GM23338 (cell line): ENCODE results near the gene CIC. TPM values are rescaled to one million over a fixed set of nuclear protein-coding genes. Genes with fewer than 3 reads are reported as not detected.

Experiments
- ATAC-seq: fragments of 200-7000 bp; cut with Tn5 transposase; 3 replicates; pipeline ENCODE4 v1.9.1; 2020
- DNase-seq: peaks from one replicate; pipeline ENCODE4 v3.0.0-alpha.2; 2015; ENCODE audit warnings: low spot score
- H2AFZ ChIP-seq: fragments of 200-600 bp; sonication (generic); 2 replicates; pipeline ENCODE4 v1.8.0; 2016; ENCODE audit warnings: antibody characterized with exemption, mild to moderate bottlenecking, moderate library complexity
- H3F3A ChIP-seq: fragments of 200-600 bp; sonication (generic); replicated peaks from 2 replicates; pipeline ENCODE4 v1.8.0; 2017; ENCODE audit warnings: antibody characterized with exemption, mixed run types, low read depth
- H3K27ac ChIP-seq: fragments of 200-600 bp; sonication (generic); 2 replicates; pipeline ENCODE4 v1.6.1; 2016; ENCODE audit warnings: low read depth
- H3K27me3 ChIP-seq: fragments of 200-600 bp; sonication (generic); 2 replicates; pipeline ENCODE4 v1.8.0; 2016; ENCODE audit warnings: mild to moderate bottlenecking, mixed run types, moderate library complexity; ENCODE audit not compliant: insufficient read depth
- H3K36me3 ChIP-seq: fragments of 200-600 bp; sonication (generic); 2 replicates; pipeline ENCODE4 v1.8.0; 2016; ENCODE audit warnings: mild to moderate bottlenecking; ENCODE audit not compliant: insufficient read depth
- H3K4me1 ChIP-seq: fragments of 200-600 bp; sonication (generic); 2 replicates; pipeline ENCODE4 v1.8.0; 2016; ENCODE audit warnings: mild to moderate bottlenecking, moderate library complexity; ENCODE audit not compliant: insufficient read depth
- H3K4me2 ChIP-seq: fragments of 200-600 bp; sonication (generic); 2 replicates; pipeline ENCODE4 v1.7.1; 2017; ENCODE audit warnings: mixed run types
- H3K4me3 ChIP-seq: fragments of 200-600 bp; sonication (generic); 2 replicates; pipeline ENCODE4 v1.6.1; 2016; ENCODE audit warnings: mixed run types
- H3K79me2 ChIP-seq: fragments of 200-600 bp; sonication (generic); replicated peaks from 2 replicates; pipeline ENCODE4 v1.8.0; 2017; ENCODE audit warnings: mild to moderate bottlenecking; ENCODE audit not compliant: insufficient read depth
- H3K9me2 ChIP-seq: fragments of 200-600 bp; sonication (generic); 2 replicates; pipeline ENCODE4 v1.8.0; 2017; ENCODE audit not compliant: insufficient read depth
- H4K20me1 ChIP-seq: fragments of 200-600 bp; sonication (generic); replicated peaks from 2 replicates; pipeline ENCODE4 v1.8.0; 2017; ENCODE audit warnings: mild to moderate bottlenecking; ENCODE audit not compliant: insufficient read depth
- H3K27ac Mint-ChIP-seq: 2 replicates; pipeline ENCODE4 v1.8.0; 2020; ENCODE audit warnings: inconsistent platforms, mild to moderate bottlenecking, moderate library complexity, mixed read lengths
- H3K27me3 Mint-ChIP-seq: 3 replicates; pipeline ENCODE4 v1.8.0; 2022; ENCODE audit warnings: low read depth, mild to moderate bottlenecking, moderate library complexity, mixed read lengths, inconsistent platforms; ENCODE audit not compliant: insufficient read depth, poor library complexity
- H3K36me3 Mint-ChIP-seq: 3 replicates; pipeline ENCODE4 v1.8.0; 2021; ENCODE audit warnings: low read depth, mild to moderate bottlenecking, inconsistent platforms, moderate library complexity, mixed read lengths
- H3K4me1 Mint-ChIP-seq: 3 replicates; pipeline ENCODE4 v1.8.0; 2020; ENCODE audit warnings: mild to moderate bottlenecking, inconsistent platforms, mixed read lengths
- H3K4me3 Mint-ChIP-seq: 3 replicates; pipeline ENCODE4 v1.8.0; 2021; ENCODE audit warnings: moderate library complexity, mild to moderate bottlenecking, inconsistent platforms, mixed read lengths
- H3K9me3 Mint-ChIP-seq: 3 replicates; pipeline ENCODE4 v1.8.0; 2020; ENCODE audit warnings: moderate library complexity, mild to moderate bottlenecking, inconsistent platforms, mixed read lengths
- EZH2 ChIP-seq: fragments of 200-600 bp; sonication (generic); IDR thresholded peaks from one replicate; pipeline ENCODE4 v1.8.0; 2017; ENCODE audit warnings: antibody characterized with exemption, mild to moderate bottlenecking, low read depth; ENCODE audit not compliant: unreplicated experiment
- EZH2phosphoT487 ChIP-seq: fragments of 200-600 bp; sonication (generic); IDR thresholded peaks from one replicate; pipeline ENCODE4 v1.8.1; 2018; ENCODE audit warnings: antibody characterized with exemption; ENCODE audit not compliant: unreplicated experiment
- NANOG ChIP-seq: IDR thresholded peaks from 2 replicates; pipeline ENCODE4 v1.6.1; 2016; ENCODE audit warnings: antibody characterized with exemption, borderline replicate concordance
- ZNF331 ChIP-seq: fragments of 250-450 bp; sonication (Bioruptor Pico); IDR thresholded peaks from 2 replicates; pipeline ENCODE4 v1.5.0; 2020; ENCODE audit warnings: low read depth, mild to moderate bottlenecking, moderate library complexity
- polyA plus RNA-seq: library from polyadenylated mRNA; unstranded; fragments of >200 nt; fragmentation: Nextera tagmentation; extraction: Ambion mirVana; gene quantifications from 2 replicates; pipeline ENCODE4 v1.2.1, GENCODE V29; 2016
- total RNA-seq: library from RNA; depleted of rRNA; stranded (reverse); fragments of >200 nt; shearing (Covaris generic); gene quantifications from 2 replicates; pipeline ENCODE4 v1.2.3, GENCODE V29; 2014
- TF ChIP-seq, protein P1 (sequence below): IDR thresholded peaks from one replicate; pipeline ENCODE4 v1.6.1; 2018; ENCODE audit warnings: antibody characterized with exemption; ENCODE audit not compliant: unreplicated experiment
- TF ChIP-seq, protein P2 (sequence below): fragments of 250-450 bp; sonication (Bioruptor Pico); IDR thresholded peaks from 2 replicates; pipeline ENCODE4 v1.5.0; 2020; ENCODE audit warnings: mild to moderate bottlenecking, moderate library complexity

The CIC gene
- total and polyA plus RNA-seq, 2 experiments from 2014 or later, result 13.2 to 42.0 TPM

DNA sequence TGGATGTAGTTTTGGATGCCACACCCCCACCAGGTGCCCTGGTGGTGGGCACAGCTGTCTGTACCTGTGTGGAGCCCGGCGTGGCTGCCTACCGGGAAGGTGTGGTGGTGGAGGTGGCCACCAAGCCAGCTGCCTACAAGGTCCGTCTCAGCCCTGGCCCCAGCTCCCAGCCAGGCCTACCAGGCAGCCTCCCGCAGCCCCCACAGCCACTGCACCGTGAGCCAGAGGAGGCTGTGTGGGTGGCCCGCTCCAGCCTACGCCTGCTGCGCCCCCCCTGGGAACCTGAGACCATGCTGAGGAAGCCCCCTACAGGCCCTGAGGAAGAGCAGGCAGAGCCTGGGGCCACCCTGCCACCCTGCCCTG is 3.5 kb downstream of the CIC start:
- Mint-ChIP-seq H3K4me3 (no peak overlapping the region), H3K36me3 (peaks cover 13% of the 10 kb centered on the region; the same call in 2 of the 3 replicates)
- ATAC-seq, result no peak

More for the DNA sequence above, 3.5 kb downstream of the CIC start:
- H3K27ac ChIP-seq, result no peak overlapping the region
- 0 out of 2 replicates have a peak, but pooled peaks cover under 1% of the 10 kb centered on the region for H3F3A ChIP-seq
- peaks cover 7% of the 10 kb centered on the region; the same call in 1 of the 2 replicates for H3K4me1 ChIP-seq
- Mint-ChIP-seq H3K4me1 (peaks cover 25% of the 10 kb centered on the region), H3K27ac (no peak overlapping the region), H3K9me3 (no peaks in the 10 kb centered on the region; the same call in 2 of the 3 replicates), H3K27me3 (peaks cover 3% of the 10 kb centered on the region)
- no peak for TF ChIP-seq ZNF331
- no peak for TF ChIP-seq EZH2phosphoT487
- TF ChIP-seq NANOG, result no peak
- TF ChIP-seq, protein P1, sequence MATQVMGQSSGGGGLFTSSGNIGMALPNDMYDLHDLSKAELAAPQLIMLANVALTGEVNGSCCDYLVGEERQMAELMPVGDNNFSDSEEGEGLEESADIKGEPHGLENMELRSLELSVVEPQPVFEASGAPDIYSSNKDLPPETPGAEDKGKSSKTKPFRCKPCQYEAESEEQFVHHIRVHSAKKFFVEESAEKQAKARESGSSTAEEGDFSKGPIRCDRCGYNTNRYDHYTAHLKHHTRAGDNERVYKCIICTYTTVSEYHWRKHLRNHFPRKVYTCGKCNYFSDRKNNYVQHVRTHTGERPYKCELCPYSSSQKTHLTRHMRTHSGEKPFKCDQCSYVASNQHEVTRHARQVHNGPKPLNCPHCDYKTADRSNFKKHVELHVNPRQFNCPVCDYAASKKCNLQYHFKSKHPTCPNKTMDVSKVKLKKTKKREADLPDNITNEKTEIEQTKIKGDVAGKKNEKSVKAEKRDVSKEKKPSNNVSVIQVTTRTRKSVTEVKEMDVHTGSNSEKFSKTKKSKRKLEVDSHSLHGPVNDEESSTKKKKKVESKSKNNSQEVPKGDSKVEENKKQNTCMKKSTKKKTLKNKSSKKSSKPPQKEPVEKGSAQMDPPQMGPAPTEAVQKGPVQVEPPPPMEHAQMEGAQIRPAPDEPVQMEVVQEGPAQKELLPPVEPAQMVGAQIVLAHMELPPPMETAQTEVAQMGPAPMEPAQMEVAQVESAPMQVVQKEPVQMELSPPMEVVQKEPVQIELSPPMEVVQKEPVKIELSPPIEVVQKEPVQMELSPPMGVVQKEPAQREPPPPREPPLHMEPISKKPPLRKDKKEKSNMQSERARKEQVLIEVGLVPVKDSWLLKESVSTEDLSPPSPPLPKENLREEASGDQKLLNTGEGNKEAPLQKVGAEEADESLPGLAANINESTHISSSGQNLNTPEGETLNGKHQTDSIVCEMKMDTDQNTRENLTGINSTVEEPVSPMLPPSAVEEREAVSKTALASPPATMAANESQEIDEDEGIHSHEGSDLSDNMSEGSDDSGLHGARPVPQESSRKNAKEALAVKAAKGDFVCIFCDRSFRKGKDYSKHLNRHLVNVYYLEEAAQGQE, result no peak
- TF ChIP-seq EZH2, result no peak
- TF ChIP-seq, protein P2, sequence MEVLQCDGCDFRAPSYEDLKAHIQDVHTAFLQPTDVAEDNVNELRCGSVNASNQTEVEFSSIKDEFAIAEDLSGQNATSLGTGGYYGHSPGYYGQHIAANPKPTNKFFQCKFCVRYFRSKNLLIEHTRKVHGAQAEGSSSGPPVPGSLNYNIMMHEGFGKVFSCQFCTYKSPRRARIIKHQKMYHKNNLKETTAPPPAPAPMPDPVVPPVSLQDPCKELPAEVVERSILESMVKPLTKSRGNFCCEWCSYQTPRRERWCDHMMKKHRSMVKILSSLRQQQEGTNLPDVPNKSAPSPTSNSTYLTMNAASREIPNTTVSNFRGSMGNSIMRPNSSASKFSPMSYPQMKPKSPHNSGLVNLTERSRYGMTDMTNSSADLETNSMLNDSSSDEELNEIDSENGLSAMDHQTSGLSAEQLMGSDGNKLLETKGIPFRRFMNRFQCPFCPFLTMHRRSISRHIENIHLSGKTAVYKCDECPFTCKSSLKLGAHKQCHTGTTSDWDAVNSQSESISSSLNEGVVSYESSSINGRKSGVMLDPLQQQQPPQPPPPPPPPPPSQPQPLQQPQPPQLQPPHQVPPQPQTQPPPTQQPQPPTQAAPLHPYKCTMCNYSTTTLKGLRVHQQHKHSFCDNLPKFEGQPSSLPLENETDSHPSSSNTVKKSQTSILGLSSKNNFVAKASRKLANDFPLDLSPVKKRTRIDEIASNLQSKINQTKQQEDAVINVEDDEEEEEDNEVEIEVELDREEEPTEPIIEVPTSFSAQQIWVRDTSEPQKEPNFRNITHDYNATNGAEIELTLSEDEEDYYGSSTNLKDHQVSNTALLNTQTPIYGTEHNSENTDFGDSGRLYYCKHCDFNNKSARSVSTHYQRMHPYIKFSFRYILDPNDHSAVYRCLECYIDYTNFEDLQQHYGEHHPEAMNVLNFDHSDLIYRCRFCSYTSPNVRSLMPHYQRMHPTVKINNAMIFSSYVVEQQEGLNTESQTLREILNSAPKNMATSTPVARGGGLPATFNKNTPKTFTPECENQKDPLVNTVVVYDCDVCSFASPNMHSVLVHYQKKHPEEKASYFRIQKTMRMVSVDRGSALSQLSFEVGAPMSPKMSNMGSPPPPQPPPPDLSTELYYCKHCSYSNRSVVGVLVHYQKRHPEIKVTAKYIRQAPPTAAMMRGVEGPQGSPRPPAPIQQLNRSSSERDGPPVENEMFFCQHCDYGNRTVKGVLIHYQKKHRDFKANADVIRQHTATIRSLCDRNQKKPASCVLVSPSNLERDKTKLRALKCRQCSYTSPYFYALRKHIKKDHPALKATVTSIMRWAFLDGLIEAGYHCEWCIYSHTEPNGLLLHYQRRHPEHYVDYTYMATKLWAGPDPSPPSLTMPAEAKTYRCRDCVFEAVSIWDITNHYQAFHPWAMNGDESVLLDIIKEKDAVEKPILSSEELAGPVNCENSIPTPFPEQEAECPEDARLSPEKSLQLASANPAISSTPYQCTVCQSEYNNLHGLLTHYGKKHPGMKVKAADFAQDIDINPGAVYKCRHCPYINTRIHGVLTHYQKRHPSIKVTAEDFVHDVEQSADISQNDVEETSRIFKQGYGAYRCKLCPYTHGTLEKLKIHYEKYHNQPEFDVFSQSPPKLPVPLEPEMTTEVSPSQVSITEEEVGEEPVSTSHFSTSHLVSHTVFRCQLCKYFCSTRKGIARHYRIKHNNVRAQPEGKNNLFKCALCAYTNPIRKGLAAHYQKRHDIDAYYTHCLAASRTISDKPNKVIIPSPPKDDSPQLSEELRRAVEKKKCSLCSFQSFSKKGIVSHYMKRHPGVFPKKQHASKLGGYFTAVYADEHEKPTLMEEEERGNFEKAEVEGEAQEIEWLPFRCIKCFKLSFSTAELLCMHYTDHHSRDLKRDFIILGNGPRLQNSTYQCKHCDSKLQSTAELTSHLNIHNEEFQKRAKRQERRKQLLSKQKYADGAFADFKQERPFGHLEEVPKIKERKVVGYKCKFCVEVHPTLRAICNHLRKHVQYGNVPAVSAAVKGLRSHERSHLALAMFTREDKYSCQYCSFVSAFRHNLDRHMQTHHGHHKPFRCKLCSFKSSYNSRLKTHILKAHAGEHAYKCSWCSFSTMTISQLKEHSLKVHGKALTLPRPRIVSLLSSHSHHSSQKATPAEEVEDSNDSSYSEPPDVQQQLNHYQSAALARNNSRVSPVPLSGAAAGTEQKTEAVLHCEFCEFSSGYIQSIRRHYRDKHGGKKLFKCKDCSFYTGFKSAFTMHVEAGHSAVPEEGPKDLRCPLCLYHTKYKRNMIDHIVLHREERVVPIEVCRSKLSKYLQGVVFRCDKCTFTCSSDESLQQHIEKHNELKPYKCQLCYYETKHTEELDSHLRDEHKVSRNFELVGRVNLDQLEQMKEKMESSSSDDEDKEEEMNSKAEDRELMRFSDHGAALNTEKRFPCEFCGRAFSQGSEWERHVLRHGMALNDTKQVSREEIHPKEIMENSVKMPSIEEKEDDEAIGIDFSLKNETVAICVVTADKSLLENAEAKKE (CRISPR knock-in tag), result no peak
- no peak overlapping the region for H3K4me2 ChIP-seq
- DNase-seq, result no peak
- H3K79me2 ChIP-seq, result peaks cover 6% of the 10 kb centered on the region; the same call in 1 of the 2 replicates
- H3K4me3 ChIP-seq, result no peak overlapping the region
- peaks cover 2% of the 10 kb centered on the region; the same call in 1 of the 2 replicates for H3K27me3 ChIP-seq
- H3K9me2 ChIP-seq, result no peaks in the 10 kb centered on the region
- no peak overlapping the region for H2AFZ ChIP-seq
- no peaks in the 10 kb centered on the region for H3K36me3 ChIP-seq
- 0 out of 2 replicates have a peak, but pooled peaks cover 3% of the 10 kb centered on the region for H4K20me1 ChIP-seq
